Fibroblast of skin of right biceps (primary cell): ENCODE results near the gene PPP6R2.

ENCODE experiments used
- DNase-seq: peaks from one replicate; pipeline ENCODE4 v3.0.0-alpha.2; 2013

PPP6R2 gene

GRCh38 chr22:50489363-50490243 is 146.5 kb downstream of the PPP6R2 start:
- DNase-seq: no peak

- DNase-seq: no peak
These were observed 147.6 kb downstream of the PPP6R2 start for GRCh38 chr22:50490531-50491308.
